Adrenal gland (tissue), 5 donors: ENCODE data around the gene ZNF613.
"Not testable (repeated sequence)": the region's sequence is repeated elsewhere in the genome, so short reads cannot be mapped to it uniquely, and the experiment has no call there.

Experiments used
- POLR2A ChIP-seq, 2 donors: fragments of 450-650 bp; IDR thresholded peaks; one replicate each; pipeline ENCODE4 v1.6.1; 2017; ENCODE audit warnings: antibody characterized with exemption in 2 of 2, mild to moderate bottlenecking in 2 of 2, moderate library complexity in 1 of 2
- TF ChIP-seq, protein P1 (sequence below), 6 experiments: fragments of 450-650 bp in 4 of 6; fragments of 200-600 bp in 2 of 6; sonication (generic) in 1 of 6; IDR thresholded peaks; 1 replicate in 5 of 6; 2 replicates in 1 of 6; pipeline versions ENCODE4 v1.5.1 to v1.8.0; 2016 to 2021; ENCODE audit warnings: antibody characterized with exemption in 6 of 6, mild to moderate bottlenecking in 2 of 6, moderate library complexity in 1 of 6
- donor health status: DM: no; HTN: no; CAD: no.

DNA sequence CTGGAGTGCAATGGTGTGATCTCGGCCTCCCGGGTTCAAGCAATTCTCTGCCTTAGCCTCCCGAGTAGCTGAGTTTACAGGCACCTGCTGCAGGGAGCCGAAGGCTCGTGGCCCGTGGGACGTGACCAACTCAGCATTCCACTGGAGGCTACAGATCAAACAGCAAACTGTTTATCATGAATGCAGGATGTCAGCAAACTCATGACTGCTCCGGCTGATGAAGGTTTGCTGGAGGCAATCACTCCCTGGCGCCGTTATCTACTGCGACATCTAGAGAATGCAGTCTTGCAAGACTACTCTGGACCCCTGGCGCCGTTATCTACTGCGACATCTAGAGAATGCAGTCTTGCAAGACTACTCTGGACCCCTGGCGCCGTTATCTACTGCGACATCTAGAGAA lies 48.5 kb downstream of the ZNF613 start:
- TF ChIP-seq, protein P1, sequence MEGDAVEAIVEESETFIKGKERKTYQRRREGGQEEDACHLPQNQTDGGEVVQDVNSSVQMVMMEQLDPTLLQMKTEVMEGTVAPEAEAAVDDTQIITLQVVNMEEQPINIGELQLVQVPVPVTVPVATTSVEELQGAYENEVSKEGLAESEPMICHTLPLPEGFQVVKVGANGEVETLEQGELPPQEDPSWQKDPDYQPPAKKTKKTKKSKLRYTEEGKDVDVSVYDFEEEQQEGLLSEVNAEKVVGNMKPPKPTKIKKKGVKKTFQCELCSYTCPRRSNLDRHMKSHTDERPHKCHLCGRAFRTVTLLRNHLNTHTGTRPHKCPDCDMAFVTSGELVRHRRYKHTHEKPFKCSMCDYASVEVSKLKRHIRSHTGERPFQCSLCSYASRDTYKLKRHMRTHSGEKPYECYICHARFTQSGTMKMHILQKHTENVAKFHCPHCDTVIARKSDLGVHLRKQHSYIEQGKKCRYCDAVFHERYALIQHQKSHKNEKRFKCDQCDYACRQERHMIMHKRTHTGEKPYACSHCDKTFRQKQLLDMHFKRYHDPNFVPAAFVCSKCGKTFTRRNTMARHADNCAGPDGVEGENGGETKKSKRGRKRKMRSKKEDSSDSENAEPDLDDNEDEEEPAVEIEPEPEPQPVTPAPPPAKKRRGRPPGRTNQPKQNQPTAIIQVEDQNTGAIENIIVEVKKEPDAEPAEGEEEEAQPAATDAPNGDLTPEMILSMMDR (IDR thresholded peaks at IDR 0.05), result not testable (repeated sequence)
- TF ChIP-seq POLR2A (IDR thresholded peaks at IDR 0.05), result not testable (repeated sequence)
